ENCODE results near the gene TRPV3.
"Not testable (repeated sequence)": the region's sequence is repeated elsewhere in the genome, so short reads cannot be mapped to it uniquely, and the experiment has no call there.

TRPV3 gene

DNA sequence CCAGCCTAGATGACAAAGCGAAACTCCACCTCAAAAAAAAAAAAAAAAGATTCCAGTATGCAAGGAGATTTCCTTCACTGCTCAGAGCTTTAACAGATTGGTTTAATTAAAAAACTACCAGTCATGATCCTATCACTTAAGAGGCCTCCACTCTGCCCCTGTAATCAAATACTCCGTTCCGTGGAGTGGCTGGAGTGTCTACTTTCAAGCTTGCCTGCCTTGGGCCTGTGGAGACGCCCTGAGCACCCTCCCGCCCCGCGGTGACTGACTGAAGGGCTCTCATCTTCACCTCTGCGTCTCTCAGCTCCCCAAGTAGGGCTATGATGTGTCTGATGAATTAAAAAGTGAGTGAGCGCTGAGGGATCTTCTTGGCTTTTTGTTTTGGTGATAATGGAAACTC lies 25.3 kb upstream of the TRPV3 start:
- Histone ChIP-seq H2BK120ac (ENCODE audit: insufficient read depth, low read length, poor library complexity) (no peak overlapping the region), H3K4me2 (ENCODE audit: low read length) (no peak overlapping the region), H2AK5ac (ENCODE audit: low read length) (no peak overlapping the region), H3K79me1 (ENCODE audit: low read length) (no peaks in the 10 kb centered on the region), H3K4me1 (ENCODE audit: control insufficient read depth in 1 of 2, insufficient read depth in 2 of 2, low read length in 2 of 2) (no peaks in the 10 kb centered on the region), H3K9ac (ENCODE audit: low read length) (no peak overlapping the region), H3K18ac (ENCODE audit: low read length) (no peak overlapping the region), H2AFZ (ENCODE audit: insufficient read depth, low read length, poor library complexity) (no peak overlapping the region), H3K79me2 (ENCODE audit: control insufficient read depth, insufficient read depth, low read length, poor library complexity) (no peaks in the 10 kb centered on the region), H3K14ac (ENCODE audit: low read length) (no peak overlapping the region), H4K12ac (ENCODE audit: low read depth, low read length) (no peak overlapping the region), H3K4ac (ENCODE audit: low read depth, low read length) (no peak overlapping the region), H3K9me3 (ENCODE audit: insufficient read depth, low read depth, low read length) (no peaks in the 10 kb centered on the region), H3K4me3 (ENCODE audit: low read depth, low read length) (no peak overlapping the region), H3K27ac (ENCODE audit: low read depth, low read length) (no peak overlapping the region), H2BK12ac (ENCODE audit: low read length) (no peak overlapping the region), H3K27me3 (ENCODE audit: insufficient read depth, low read length) (no peaks in the 10 kb centered on the region), H3K23ac (ENCODE audit: low read length) (no peak overlapping the region), H4K8ac (ENCODE audit: low read depth, low read length) (no peak overlapping the region), H4K91ac (ENCODE audit: low read depth, low read length) (no peak overlapping the region), H2BK5ac (ENCODE audit: low read depth, low read length, poor library complexity) (no peak overlapping the region), H3K36me3 (ENCODE audit: control insufficient read depth in 1 of 2, insufficient read depth in 2 of 2, low read length in 2 of 2) (peaks cover 2 to 10% of the 10 kb centered on the region in 2 experiments)
- no peak for DNase-seq
- no CpG with 5 or more reads among the region's 9 CpGs for WGBS (ENCODE audit: extremely low coverage, insufficient coverage, insufficient read length)

DNA sequence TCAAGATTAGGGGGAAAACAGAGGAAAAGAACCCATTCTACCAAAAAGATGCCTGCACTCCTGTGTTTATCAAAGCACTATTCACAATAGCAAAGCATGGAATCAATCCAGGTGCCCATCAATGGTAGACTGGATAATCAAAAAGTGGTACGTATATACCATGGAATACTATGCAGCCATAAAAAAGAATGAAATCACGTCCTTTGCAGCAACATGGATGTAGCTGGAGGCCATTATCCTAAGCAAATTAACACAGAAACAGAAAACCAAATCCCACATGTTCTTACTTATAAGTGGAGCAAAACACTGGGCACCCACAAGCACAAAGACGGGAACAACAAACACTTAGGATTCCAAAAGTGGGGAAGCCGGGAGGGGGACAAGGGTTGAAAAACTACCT lies 21.1 kb upstream of the TRPV3 start:
- H3K23ac ChIP-seq (ENCODE audit: low read length); H3K79me1 ChIP-seq (ENCODE audit: low read length); H4K91ac ChIP-seq (ENCODE audit: low read depth, low read length); H4K8ac ChIP-seq (ENCODE audit: low read depth, low read length); H2AK5ac ChIP-seq (ENCODE audit: low read length); H3K14ac ChIP-seq (ENCODE audit: low read length); H2BK5ac ChIP-seq (ENCODE audit: low read depth, low read length, poor library complexity); H3K9ac ChIP-seq (ENCODE audit: low read length); H2BK12ac ChIP-seq (ENCODE audit: low read length); H3K4ac ChIP-seq (ENCODE audit: low read depth, low read length); H3K79me2 ChIP-seq (ENCODE audit: control insufficient read depth, insufficient read depth, low read length, poor library complexity); H2BK120ac ChIP-seq (ENCODE audit: insufficient read depth, low read length, poor library complexity); H4K12ac ChIP-seq (ENCODE audit: low read depth, low read length); H3K36me3 ChIP-seq (ENCODE audit: control insufficient read depth in 1 of 2, insufficient read depth in 2 of 2, low read length in 2 of 2); DNase-seq; H3K4me1 ChIP-seq (ENCODE audit: control insufficient read depth in 1 of 2, insufficient read depth in 2 of 2, low read length in 2 of 2); H3K18ac ChIP-seq (ENCODE audit: low read length); H3K27ac ChIP-seq (ENCODE audit: low read depth, low read length); H3K4me3 ChIP-seq (ENCODE audit: low read depth, low read length); H3K9me3 ChIP-seq (ENCODE audit: insufficient read depth, low read depth, low read length); H2AFZ ChIP-seq (ENCODE audit: insufficient read depth, low read length, poor library complexity); H3K4me2 ChIP-seq (ENCODE audit: low read length); H3K27me3 ChIP-seq (ENCODE audit: insufficient read depth, low read length): not testable (repeated sequence)
- WGBS (ENCODE audit: extremely low coverage, insufficient coverage, insufficient read length) = no CpG with 5 or more reads among the region's 4 CpGs

DNA sequence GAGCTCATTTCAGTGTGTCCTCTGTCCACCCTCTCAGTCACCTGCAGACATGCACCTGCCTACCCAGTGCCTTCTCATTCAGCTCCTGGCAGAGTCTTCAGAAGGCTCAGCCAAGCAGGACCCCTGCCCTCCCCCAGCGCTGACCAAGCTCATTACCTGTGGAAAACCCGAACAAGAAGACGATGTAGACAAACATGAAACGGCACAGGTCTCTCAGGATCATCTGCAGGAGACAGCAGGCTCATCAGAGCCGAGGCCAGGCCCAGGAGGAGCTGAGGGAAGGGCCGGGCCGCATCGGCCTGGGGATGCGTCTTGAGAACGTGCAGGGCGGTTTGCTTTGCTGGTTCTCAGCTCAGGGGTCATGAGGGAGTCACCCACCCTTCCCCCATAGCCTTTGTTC lies 19.4 kb upstream of the TRPV3 start:
- Histone ChIP-seq H3K4ac (ENCODE audit: low read depth, low read length) (no peak overlapping the region), H3K14ac (ENCODE audit: low read length) (no peak overlapping the region), H3K4me1 (ENCODE audit: control insufficient read depth in 1 of 2, insufficient read depth in 2 of 2, low read length in 2 of 2) (no peaks in the 10 kb centered on the region), H3K9me3 (ENCODE audit: insufficient read depth, low read depth, low read length) (no peaks in the 10 kb centered on the region), H3K18ac (ENCODE audit: low read length) (no peak overlapping the region), H2AK5ac (ENCODE audit: low read length) (no peak overlapping the region), H3K79me1 (ENCODE audit: low read length) (no peaks in the 10 kb centered on the region), H2BK5ac (ENCODE audit: low read depth, low read length, poor library complexity) (no peak overlapping the region), H2BK12ac (ENCODE audit: low read length) (no peak overlapping the region), H3K36me3 (ENCODE audit: control insufficient read depth in 1 of 2, insufficient read depth in 2 of 2, low read length in 2 of 2) (peaks cover 0 to 4% of the 10 kb centered on the region in 2 experiments), H3K79me2 (ENCODE audit: control insufficient read depth, insufficient read depth, low read length, poor library complexity) (no peaks in the 10 kb centered on the region), H4K12ac (ENCODE audit: low read depth, low read length) (no peak overlapping the region), H3K4me3 (ENCODE audit: low read depth, low read length) (no peak overlapping the region), H4K91ac (ENCODE audit: low read depth, low read length) (no peak overlapping the region), H3K4me2 (ENCODE audit: low read length) (no peak overlapping the region), H2AFZ (ENCODE audit: insufficient read depth, low read length, poor library complexity) (no peak overlapping the region), H2BK120ac (ENCODE audit: insufficient read depth, low read length, poor library complexity) (no peak overlapping the region), H3K27ac (ENCODE audit: low read depth, low read length) (no peak overlapping the region), H3K9ac (ENCODE audit: low read length) (peak overlapping the region; percentile 73), H3K27me3 (ENCODE audit: insufficient read depth, low read length) (no peaks in the 10 kb centered on the region), H4K8ac (ENCODE audit: low read depth, low read length) (no peak overlapping the region), H3K23ac (ENCODE audit: low read length) (no peak overlapping the region)
- DNase-seq = no peak
- WGBS (ENCODE audit: extremely low coverage, insufficient coverage, insufficient read length) = no CpG with 5 or more reads among the region's 11 CpGs

DNA sequence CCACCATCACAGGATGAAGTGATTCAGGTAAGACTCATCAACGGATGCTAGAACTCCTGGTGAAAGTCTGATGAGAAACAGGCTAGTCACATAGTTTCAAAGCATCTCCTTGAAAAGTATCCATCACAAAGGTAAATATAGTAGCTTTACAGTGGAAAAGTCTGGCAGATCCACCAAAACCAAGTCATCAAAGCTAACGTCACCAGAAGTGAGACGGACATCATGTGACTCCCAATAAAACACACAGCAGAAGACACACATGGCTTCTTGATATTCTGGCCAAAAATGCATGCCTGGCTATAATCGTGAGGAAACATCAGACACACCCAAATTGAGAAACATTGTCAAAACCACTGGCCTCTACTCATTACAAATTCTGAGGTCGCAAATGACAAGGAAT lies 17.9 kb upstream of the TRPV3 start:
- H3K9me3 ChIP-seq (ENCODE audit: insufficient read depth, low read depth, low read length) = no peaks in the 10 kb centered on the region
- no peak overlapping the region for H3K23ac ChIP-seq (ENCODE audit: low read length)
- H2BK12ac ChIP-seq (ENCODE audit: low read length) = no peak overlapping the region
- no CpG with 5 or more reads among the region's 5 CpGs for WGBS (ENCODE audit: extremely low coverage, insufficient coverage, insufficient read length)
- no peak overlapping the region for H3K4me2 ChIP-seq (ENCODE audit: low read length)
- H2AFZ ChIP-seq (ENCODE audit: insufficient read depth, low read length, poor library complexity) = no peak overlapping the region
- H3K18ac ChIP-seq (ENCODE audit: low read length) = no peak overlapping the region
- H3K4me1 ChIP-seq (ENCODE audit: control insufficient read depth in 1 of 2, insufficient read depth in 2 of 2, low read length in 2 of 2) = no peaks in the 10 kb centered on the region
- peak in 1 of 2 donors; percentile 4 for DNase-seq
- no peak overlapping the region for H3K4me3 ChIP-seq (ENCODE audit: low read depth, low read length)
- no peak overlapping the region for H4K91ac ChIP-seq (ENCODE audit: low read depth, low read length)
- H3K14ac ChIP-seq (ENCODE audit: low read length) = no peak overlapping the region
- H2BK5ac ChIP-seq (ENCODE audit: low read depth, low read length, poor library complexity) = no peak overlapping the region
- H2AK5ac ChIP-seq (ENCODE audit: low read length) = no peak overlapping the region
- no peak overlapping the region for H3K4ac ChIP-seq (ENCODE audit: low read depth, low read length)
- no peak overlapping the region for H4K8ac ChIP-seq (ENCODE audit: low read depth, low read length)
- no peak overlapping the region for H4K12ac ChIP-seq (ENCODE audit: low read depth, low read length)
- no peak overlapping the region for H2BK120ac ChIP-seq (ENCODE audit: insufficient read depth, low read length, poor library complexity)
- H3K79me2 ChIP-seq (ENCODE audit: control insufficient read depth, insufficient read depth, low read length, poor library complexity) = no peaks in the 10 kb centered on the region
- H3K27ac ChIP-seq (ENCODE audit: low read depth, low read length) = no peak overlapping the region
- H3K79me1 ChIP-seq (ENCODE audit: low read length) = no peaks in the 10 kb centered on the region
- no peak overlapping the region for H3K9ac ChIP-seq (ENCODE audit: low read length)
- H3K27me3 ChIP-seq (ENCODE audit: insufficient read depth, low read length) = no peaks in the 10 kb centered on the region
- H3K36me3 ChIP-seq (ENCODE audit: control insufficient read depth in 1 of 2, insufficient read depth in 2 of 2, low read length in 2 of 2) = peaks cover 5 to 8% of the 10 kb centered on the region in 2 experiments

All from trophoblast cell (in vitro differentiated cells and primary cell).